SKM-1 (cell line): Measurements from ENCODE around the gene KIF17.
"Not testable (repeated sequence)": the region's sequence is repeated elsewhere in the genome, so short reads cannot be mapped to it uniquely, and the experiment has no call there.

Source experiments
- DNase-seq: peaks from one replicate; lab custom pipeline; 2025; ENCODE audit not compliant: unreplicated experiment; lab: John Stamatoyannopoulos, UW

Gene KIF17

DNA sequence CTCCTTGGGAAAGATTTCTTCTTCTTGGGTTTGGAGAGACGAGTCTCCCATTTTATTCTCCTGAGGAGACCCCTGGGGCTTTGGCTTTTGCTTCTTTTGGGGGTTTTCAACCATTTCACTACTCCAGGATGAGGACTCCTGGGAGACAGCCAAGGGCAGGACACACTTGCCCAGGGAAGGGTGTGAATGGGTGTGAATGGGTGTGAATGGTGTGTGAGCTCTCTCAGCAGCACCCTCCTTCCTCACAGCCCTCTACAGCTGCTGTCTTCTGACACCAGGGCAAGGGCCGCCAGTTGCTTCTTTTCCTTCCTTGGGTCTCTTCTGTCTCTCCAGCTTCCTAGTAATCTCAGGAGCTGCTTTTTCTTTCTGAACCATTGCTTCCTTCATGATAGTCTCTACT lies 24.2 kb downstream of the KIF17 start:
- DNase-seq = no peak

DNA sequence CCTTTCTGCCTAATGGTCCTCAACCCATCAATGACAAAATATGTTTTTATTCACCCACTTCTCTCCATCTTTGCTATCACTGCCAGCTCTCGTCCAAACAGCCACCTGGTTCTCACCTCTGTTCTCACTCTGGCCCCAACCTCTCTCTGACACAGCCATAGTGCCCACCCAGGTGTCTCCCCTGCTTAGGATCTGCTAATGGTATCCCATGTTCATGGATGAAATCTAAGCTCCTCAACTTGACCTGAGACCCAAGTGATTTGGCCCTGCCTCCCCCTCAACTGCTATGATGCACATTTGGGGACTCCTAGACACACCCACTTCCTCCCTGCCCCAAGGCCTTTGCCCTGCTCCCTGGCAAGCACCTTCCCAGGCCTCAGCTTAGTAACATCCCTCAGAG lies 25.9 kb downstream of the KIF17 start:
- DNase-seq = no peak

DNA sequence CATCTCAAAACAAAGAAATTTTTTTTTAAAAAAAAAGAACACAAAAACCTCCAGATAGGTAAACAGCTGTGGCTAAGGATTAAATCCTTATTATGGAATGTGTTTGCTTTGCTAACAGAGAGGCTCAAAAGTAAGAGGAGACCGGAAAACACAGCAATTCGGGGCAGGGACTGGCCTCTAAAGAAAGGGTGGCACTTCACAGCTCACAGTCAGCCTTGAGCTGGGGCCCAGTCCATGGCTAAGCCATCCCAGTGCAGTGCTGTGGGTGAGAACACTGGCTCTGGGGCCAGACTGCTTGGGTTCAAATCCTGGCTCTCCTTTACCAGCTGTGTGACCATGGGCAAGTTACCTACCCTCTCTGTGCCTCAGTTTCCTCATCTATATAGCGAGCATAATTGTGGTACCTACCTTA lies 28.2 kb downstream of the KIF17 start:
- no peak for DNase-seq

DNA sequence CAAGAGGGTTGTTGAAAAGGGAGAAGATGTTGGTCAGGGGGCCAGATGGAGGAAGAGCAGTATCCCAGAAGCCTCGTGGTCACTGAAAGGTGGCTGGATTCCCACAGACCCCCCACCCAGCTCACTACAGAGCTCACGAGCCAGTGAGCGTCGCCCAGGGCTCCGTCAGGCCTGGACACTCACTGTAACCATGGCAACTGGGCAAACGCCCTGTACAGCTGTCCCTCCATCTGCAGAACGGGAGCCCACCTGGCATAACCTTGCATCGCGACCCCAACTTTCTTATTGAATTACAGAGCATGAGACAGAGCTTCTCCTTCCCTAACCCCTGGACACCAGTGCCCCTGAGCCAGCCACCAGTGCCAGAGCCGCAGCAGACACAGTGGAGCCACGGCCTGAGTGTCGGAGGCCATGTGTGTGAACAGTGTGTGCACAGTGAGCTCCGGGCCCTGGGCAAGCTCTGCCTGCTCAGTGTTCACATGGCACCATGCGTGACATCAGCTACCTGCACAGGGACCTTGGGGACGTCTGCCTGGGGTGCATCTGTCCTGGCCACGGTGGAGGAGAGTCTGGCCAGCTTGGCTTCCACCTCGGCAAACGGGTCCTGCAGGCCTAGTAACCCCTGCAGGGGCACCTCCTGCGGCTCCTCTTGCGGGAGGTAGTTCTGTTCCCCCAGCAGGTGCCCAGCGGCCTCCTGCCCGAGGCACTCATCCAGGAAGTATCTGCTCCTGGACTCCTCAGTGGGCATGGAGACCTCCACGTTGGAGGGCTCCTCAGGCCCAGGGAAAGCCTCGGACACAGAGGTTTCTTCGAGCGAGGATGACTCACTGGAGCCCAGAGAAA lies 30.7 kb downstream of the KIF17 start:
- no peak for DNase-seq

DNA sequence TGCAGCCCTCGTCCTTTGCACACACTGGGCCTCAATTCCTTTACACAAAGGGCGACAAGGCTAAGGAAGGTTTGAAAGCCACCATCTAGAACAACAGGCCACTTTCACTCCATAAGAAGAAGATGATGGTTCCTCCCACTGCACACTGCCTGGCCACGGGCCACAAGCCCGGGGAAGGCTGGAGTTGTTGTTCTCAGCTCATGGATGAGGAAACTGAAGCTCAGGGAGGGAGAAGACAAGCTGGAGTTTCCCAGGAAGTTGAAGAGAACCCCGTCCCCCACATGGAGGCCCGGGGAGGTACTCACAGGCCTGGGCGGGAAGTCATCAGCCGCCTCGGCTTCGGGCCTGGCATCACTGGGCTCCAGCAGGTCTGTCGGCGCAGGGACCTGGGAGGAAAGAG lies 32.1 kb downstream of the KIF17 start:
- no peak for DNase-seq

GRCh38 chr1:20685099-20685662 lies 32.6 kb downstream of the KIF17 start:
- no peak for DNase-seq

DNA sequence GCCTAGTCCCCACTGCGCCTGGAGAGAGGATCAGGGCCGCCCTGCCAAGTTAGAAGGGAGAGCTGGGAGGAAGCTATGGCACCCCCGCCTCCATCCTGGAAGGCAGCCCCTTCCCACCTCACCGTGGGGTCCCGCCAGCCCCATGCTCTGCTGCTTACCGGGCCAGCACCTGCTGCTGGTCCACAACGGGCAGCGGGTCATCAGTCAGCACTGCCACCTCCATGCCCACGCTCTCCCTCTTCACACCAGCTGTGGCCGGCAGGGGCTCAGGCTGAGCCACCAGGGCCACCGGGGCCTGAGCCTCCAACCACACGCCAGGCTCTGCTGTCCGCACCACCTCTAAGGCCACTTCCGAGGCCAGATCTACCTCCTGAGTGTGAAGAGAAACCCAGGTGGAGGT lies 33.2 kb downstream of the KIF17 start:
- no peak for DNase-seq

- DNase-seq = no peak
Observed at GRCh38 chr1:20684050-20684620, 33.7 kb downstream of the KIF17 start.

DNA sequence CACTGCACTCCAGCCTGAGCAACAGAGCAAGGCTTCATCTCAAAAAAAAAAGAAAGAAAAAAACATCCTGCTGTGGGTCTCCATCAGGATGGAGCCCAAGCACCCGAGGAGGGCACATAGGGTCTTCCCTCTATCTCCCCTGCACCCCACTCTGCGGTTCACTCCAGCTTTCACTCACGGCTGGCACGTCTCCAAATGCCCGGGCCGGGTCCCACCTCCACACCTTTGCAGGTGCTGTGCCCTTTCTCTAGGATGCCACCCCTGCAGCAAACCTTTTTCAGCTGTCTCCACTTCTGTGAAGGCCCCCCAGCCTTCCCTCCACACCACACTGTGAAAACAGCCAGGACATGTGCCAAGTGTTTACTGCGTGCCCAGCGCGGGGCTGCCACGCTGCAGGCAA lies 34.2 kb downstream of the KIF17 start:
- DNase-seq = no peak

DNA sequence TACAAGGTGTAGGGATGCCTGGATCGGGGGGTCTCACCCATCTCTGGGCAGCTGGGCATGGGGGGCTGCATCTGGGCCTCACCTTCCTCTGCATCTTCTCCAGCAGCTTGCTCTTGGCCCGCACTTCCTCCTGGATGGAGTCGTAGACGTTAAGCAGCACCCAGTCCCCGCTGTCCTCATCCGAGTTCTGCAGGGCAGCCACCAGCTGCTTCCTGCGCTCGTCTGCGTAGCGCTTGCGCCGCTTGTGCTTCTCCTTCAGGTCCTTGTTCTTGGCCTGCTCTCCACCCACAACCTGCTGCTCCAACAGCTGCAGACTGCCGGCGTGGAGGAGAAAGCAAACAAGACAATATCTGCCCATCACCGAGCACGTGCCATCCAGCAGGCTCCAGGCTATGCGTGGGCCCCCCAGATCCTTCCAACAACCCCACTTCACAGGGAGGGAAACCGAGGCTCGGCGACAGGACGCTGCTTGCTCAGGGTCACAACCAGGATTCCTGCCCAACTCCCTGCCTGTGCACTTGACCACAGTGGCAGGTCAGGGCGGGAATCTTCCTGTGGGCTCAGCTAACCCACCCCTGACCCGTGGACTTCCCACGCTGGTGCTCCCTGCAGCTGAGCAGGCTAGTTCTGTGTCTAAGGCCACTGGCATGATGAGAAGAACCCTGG lies 35.1 kb downstream of the KIF17 start:
- no peak for DNase-seq

DNA sequence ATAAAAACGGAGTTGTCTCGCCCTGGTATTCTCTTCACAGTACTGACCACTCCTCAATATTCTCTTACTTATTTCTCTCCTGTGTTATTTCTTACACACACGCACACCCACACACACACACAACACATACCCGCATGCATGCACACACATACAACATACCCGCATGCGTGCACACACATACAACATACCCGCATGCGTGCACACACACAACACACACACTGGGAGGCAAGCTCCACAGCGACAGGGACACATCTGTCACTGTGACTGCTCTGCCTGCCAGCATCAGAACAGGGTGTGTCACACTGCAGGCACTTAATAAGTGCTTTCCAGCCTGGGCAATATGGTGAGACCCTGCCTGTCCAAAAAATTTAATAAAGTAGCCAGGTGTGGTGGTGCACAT lies 35.8 kb downstream of the KIF17 start:
- no peak for DNase-seq

DNA sequence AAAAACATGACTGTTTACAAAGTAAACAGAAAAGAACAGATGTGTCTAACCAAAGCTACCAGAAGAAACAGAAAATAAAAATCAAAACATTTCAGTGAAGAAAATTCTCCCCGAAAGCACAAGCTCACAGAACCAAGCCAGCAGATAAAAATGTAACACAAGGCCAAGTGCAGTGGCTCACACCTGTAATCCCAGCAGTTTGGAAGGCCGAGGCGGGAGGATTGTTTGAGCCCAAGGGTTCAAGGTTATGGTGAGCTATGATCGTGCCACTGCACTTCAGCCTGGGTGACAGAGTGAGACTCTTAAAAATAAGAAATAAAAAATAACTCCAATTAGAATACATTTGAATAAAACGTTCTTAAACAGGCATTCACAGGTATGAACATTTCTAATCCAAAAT lies 37.5 kb downstream of the KIF17 start:
- DNase-seq = no peak

GRCh38 chr1:20678599-20678998 lies 39.2 kb downstream of the KIF17 start:
- DNase-seq = no peak

- DNase-seq = not testable (repeated sequence)
Observed at GRCh38 chr1:20673626-20674025, 44.2 kb downstream of the KIF17 start.

DNA sequence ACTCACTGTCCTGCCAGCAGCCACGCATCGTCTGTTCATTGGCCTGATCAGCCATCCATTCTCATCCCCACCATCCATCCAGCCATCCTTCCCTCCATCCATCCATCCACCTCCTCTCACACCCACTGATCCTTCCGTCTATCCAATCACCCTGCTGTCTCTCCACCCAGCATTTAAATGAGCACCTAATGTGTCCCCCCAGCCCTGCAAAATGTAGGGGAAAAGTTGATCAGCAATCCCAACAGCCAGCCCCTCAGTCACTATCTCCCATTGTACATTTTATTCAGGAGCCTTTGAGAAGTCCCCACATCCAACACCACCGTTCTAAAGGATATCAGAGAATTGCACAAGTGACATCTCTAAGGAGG lies 45.6 kb downstream of the KIF17 start:
- DNase-seq = no peak

GRCh38 chr1:20670936-20671335 lies 46.9 kb downstream of the KIF17 start:
- no peak for DNase-seq

DNA sequence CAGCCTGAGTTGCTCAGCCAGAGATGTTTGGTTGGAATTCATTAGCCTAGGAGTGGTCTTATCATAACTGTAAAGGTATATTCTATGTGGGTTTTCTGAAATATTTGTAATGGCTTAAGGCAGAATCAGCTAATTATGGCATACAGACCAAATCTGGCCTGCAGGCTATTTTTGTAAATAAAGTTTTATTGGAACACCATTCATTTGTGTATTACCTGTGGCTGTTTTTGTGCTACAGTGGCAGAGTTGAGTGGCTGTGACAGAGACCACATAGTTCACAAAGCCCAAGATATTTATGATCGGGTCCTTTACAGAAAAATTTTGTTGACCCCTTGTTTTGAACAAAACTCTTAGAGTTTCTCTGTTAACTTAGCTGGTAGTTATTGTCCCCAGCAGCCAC lies 49.2 kb downstream of the KIF17 start:
- DNase-seq = no peak

DNA sequence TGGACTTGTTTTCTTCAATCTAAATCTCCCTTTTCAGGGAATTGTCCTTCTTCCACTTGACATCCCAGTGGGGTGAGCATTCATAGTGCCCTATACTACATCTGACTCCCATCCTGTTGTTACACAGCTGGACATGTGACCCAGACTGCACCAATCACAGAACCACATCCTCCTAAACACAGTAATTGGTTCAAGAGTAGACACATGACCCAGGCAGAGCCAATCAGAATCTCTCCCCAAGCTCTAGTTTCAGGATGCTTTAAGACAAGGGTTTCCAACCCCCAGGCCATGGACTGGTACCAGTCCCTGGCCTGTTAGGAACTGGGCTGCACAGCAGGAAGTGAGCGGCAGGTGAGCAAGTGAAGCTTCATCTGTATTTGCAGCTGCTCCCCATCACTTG lies 51.0 kb downstream of the KIF17 start:
- DNase-seq = no peak

- DNase-seq = no peak
Observed at GRCh38 chr1:20666146-20666545, 51.7 kb downstream of the KIF17 start.

DNA sequence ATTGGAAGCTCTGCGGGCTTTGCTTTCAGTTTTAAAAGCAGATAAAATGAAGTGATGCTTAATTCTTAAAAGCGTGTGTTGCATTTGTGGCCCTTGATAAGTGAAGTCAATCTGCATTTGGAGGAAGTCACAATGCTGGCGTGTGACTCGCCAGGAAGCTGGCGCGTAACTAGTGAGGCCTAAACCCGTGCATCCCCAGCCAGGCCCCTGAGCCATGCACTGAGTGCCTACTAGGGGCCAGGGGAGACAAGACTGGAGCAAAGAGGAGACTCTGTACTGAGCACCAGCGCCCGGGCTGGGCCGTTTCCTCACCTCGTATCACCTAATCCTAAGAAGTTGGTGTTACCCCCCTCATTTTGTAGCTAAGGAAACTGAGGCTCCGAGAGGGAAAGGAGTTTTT lies 52.1 kb downstream of the KIF17 start:
- DNase-seq = no peak

DNA sequence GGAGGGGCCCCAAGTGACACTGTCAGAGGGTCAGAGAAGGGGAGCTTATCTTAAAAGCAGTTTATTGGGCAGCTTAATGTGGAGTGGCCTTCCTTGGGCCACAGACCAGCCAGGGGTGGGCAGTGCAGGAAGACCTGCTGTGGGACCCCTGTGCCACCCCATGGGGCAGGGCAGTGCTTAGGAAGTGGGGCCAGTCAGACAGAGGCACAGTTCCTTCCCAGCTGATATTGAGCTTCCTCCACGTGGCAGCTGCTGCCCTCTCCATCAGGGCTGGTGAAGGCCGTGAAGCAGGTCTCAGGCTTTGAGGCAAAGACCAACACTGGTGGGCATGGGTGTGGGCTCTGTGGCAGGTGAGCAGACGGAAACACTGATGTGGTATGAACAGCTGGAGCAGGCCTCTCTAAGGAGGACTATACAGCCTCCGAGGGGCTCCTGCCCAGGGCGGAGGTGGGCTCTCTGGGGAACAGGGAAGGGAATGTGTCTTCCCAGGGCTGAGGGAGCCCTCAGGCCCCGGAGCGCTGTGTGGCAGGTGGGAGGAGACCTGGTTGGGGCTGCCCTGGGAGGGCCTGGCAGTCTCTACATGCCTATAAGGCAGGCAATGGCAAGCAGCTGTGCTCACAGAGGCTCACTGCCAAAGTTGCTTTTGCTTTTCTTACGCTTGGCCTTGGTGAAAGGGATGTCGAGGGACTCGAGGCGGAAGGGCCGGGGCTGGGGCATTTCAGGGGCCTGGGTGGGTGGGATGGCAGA lies 53.7 kb downstream of the KIF17 start:
- DNase-seq = no peak
